Measurements from ENCODE around the gene SYCP2L. TPM values are rescaled to one million over a fixed set of nuclear protein-coding genes. Genes with fewer than 3 reads are reported as not detected.
"Not testable (repeated sequence)": the region's sequence is repeated elsewhere in the genome, so short reads cannot be mapped to it uniquely, and the experiment has no call there.

The SYCP2L gene
- total RNA-seq, 4 donors from 2014 or later, result 0.53 to 1.3 TPM; not detected in 2

GRCh38 chr6:10884245-10884972 lies 2.4 kb upstream of the SYCP2L start:
- intact Hi-C loops (cut with DNase I), result no loop called here
- H3K27me3 ChIP-seq, result peaks cover 4 to 98% (median 47%) of the 10 kb centered on the region in 4 donors
- H3K36me3 ChIP-seq, result no peaks in the 10 kb centered on the region
- WGBS, 2 donors, result 24 to 25% methylated on average over 21 to 24 of the region's 24 CpGs
- TF ChIP-seq CTCF (IDR thresholded peaks at IDR 0.05), result no peak
- H3K4me1 ChIP-seq, result peaks cover 0 to 42% (median 5%) of the 10 kb centered on the region in 3 donors
- H3K9me3 ChIP-seq, result no peaks in the 10 kb centered on the region
- DNase-seq, result no peak
- no peak overlapping the region for H3K27ac ChIP-seq
- H3K4me3 ChIP-seq, result no peak overlapping the region

- 26 to 31% methylated on average over 11 of the region's 11 CpGs for WGBS, 2 donors
- DNase-seq; H3K27ac ChIP-seq; H3K36me3 ChIP-seq; H3K9me3 ChIP-seq; intact Hi-C loops (cut with DNase I): not testable (repeated sequence)
- peaks cover 4 to 84% (median 45%) of the 10 kb centered on the region in 4 donors for H3K27me3 ChIP-seq
- H3K4me1 ChIP-seq, result peaks cover 0 to 42% (median 5%) of the 10 kb centered on the region in 3 donors
- H3K4me3 ChIP-seq, result peak overlapping the region in 3 of 4 donors; percentile 38 to 55 (median 40)
Observed at GRCh38 chr6:10886365-10886690, 524 bp upstream of the SYCP2L start.

GRCh38 chr6:10890151-10890550 lies 3.3 kb downstream of the SYCP2L start:
- TF ChIP-seq POLR2A (IDR thresholded peaks at IDR 0.05) (no peak), CTCF (IDR thresholded peaks at IDR 0.05) (no peak)
- 88 to 94% methylated on average over 1 of the region's 1 CpG for WGBS, 2 donors
- H3K27ac ChIP-seq, result no peak overlapping the region
- peaks cover 0 to 46% (median 17%) of the 10 kb centered on the region in 4 donors for H3K27me3 ChIP-seq
- DNase-seq, result no peak
- H3K4me1 ChIP-seq, result peaks cover 0 to 15% (median 0%) of the 10 kb centered on the region in 3 donors
- H3K36me3 ChIP-seq, result no peaks in the 10 kb centered on the region
- no peak overlapping the region for H3K4me3 ChIP-seq
- no peaks in the 10 kb centered on the region for H3K9me3 ChIP-seq
- intact Hi-C loops (cut with DNase I), result no loop called here

- 84 to 94% methylated on average over 5 of the region's 5 CpGs for WGBS, 2 donors
- Histone ChIP-seq H3K4me1 (peaks cover 0 to 7% (median 0%) of the 10 kb centered on the region in 3 donors), H3K27ac (no peak overlapping the region), H3K36me3 (no peaks in the 10 kb centered on the region), H3K27me3 (peaks cover 0 to 28% (median 2%) of the 10 kb centered on the region in 4 donors), H3K4me3 (no peak overlapping the region), H3K9me3 (no peaks in the 10 kb centered on the region)
- no peak for TF ChIP-seq POLR2A (IDR thresholded peaks at IDR 0.05)
- no peak for TF ChIP-seq CTCF (IDR thresholded peaks at IDR 0.05)
- no peak for DNase-seq
- intact Hi-C loops (cut with DNase I), result no loop called here
Observed at GRCh38 chr6:10891960-10892359, 5.1 kb downstream of the SYCP2L start.

GRCh38 chr6:10894958-10895357 lies 8.1 kb downstream of the SYCP2L start:
- no peak overlapping the region for H3K4me3 ChIP-seq
- no peak for DNase-seq
- H3K27ac ChIP-seq, result no peak overlapping the region
- H3K4me1 ChIP-seq, result no peaks in the 10 kb centered on the region
- H3K27me3 ChIP-seq, result no peaks in the 10 kb centered on the region
- TF ChIP-seq CTCF (IDR thresholded peaks at IDR 0.05) (no peak), POLR2A (IDR thresholded peaks at IDR 0.05) (no peak)
- no peaks in the 10 kb centered on the region for H3K36me3 ChIP-seq
- whole genome bisulfite sequencing, 2 donors, result 41 to 55% methylated on average over 6 of the region's 6 CpGs
- no peaks in the 10 kb centered on the region for H3K9me3 ChIP-seq
- intact Hi-C loops (cut with DNase I), result no loop called here

All from esophagus squamous epithelium (tissue), 5 donors.